ENCODE measurements around the gene HSPD1.

DNA sequence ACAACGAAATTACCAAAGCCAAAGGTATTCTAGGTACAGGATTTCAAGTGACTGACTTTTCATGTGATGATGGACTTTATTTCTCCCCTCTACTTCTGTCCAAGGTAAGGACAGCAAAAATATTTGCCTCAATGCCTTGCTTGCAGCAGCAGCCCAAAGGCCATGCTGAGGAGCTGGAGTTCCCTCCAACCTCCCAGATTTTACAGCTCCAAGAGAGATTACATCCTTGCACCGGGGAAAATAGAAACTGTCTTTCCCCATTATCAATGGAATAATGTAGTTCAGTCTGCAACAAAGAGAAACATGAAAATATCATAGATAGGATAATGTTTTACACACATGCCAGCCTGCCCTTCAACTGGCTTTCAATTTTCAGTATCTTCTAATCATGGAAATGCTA is 13.5 kb downstream of the HSPD1 start:
- TF ChIP-seq, protein P1, sequence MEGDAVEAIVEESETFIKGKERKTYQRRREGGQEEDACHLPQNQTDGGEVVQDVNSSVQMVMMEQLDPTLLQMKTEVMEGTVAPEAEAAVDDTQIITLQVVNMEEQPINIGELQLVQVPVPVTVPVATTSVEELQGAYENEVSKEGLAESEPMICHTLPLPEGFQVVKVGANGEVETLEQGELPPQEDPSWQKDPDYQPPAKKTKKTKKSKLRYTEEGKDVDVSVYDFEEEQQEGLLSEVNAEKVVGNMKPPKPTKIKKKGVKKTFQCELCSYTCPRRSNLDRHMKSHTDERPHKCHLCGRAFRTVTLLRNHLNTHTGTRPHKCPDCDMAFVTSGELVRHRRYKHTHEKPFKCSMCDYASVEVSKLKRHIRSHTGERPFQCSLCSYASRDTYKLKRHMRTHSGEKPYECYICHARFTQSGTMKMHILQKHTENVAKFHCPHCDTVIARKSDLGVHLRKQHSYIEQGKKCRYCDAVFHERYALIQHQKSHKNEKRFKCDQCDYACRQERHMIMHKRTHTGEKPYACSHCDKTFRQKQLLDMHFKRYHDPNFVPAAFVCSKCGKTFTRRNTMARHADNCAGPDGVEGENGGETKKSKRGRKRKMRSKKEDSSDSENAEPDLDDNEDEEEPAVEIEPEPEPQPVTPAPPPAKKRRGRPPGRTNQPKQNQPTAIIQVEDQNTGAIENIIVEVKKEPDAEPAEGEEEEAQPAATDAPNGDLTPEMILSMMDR (conservative IDR thresholded peaks at IDR 0.05; ENCODE audit: low read length): no peak
- no peak for TF ChIP-seq EZH2phosphoT487 (IDR thresholded peaks at IDR 0.05; ENCODE audit: borderline replicate concordance)

Data from Loucy (cell line).